Occipital lobe (tissue), 3 donors: ENCODE results near the gene SUPT3H. TPM values are rescaled to one million over a fixed set of nuclear protein-coding genes. Genes with fewer than 3 reads are reported as not detected.

Source experiments
- DNase-seq: peaks from one replicate; lab custom pipeline; 2025; lab: John Stamatoyannopoulos, UW
- small RNA-seq: library from RNA; depleted of rRNA; stranded (forward); fragments of <200 nt; gene quantifications from one replicate; pipeline ENCODE3, GENCODE V24; 2014
- total RNA-seq: library from RNA; depleted of rRNA; stranded (reverse); fragments of >200 nt; gene quantifications from one replicate; pipeline ENCODE4 v1.2.3, GENCODE V29; 2014

Gene SUPT3H
- total RNA-seq, 1 donor from 2014 or later, result 15.3 TPM

GRCh38 chr6:44800784-44801592, 576.7 kb downstream of the SUPT3H start:
- DNase-seq, result no peak

GRCh38 chr6:44800171-44800783, 577.5 kb downstream of the SUPT3H start:
- no peak for DNase-seq

- no peak for DNase-seq
These were observed 580.0 kb downstream of the SUPT3H start for GRCh38 chr6:44797746-44798145.

- no peak for DNase-seq
These were observed 582.4 kb downstream of the SUPT3H start for GRCh38 chr6:44795326-44795725.

- no peak for DNase-seq
These were observed 587.9 kb downstream of the SUPT3H start for GRCh38 chr6:44789806-44790205.

GRCh38 chr6:44789061-44789460, 588.7 kb downstream of the SUPT3H start:
- no peak for DNase-seq

- no peak for DNase-seq
These were observed 589.2 kb downstream of the SUPT3H start for GRCh38 chr6:44788387-44788981.

- no peak for DNase-seq
These were observed 590.4 kb downstream of the SUPT3H start for GRCh38 chr6:44787254-44787834.

- DNase-seq, result no peak
These were observed 592.6 kb downstream of the SUPT3H start for GRCh38 chr6:44785130-44785529.

- DNase-seq, result no peak
These were observed 593.5 kb downstream of the SUPT3H start for GRCh38 chr6:44784195-44784594.

GRCh38 chr6:44782892-44783291, 594.8 kb downstream of the SUPT3H start:
- DNase-seq, result no peak

- no peak for DNase-seq
These were observed 595.7 kb downstream of the SUPT3H start for GRCh38 chr6:44781912-44782597.

GRCh38 chr6:44780161-44780560, 597.6 kb downstream of the SUPT3H start:
- no peak for DNase-seq

GRCh38 chr6:44779130-44779826, 598.5 kb downstream of the SUPT3H start:
- DNase-seq, result no peak

Small RNA genes lying within 50 kb of the gene (small RNA-seq; reads per million reads assigned to genes)
- not detected for gene MIR586

Other genes starting within 250 kb of the SUPT3H start
- gene RUNX2, start 49.6 kb downstream of the SUPT3H start, total RNA-seq, result 0.16 TPM